Type B pancreatic cell (in vitro differentiated cells): ENCODE data around the gene SQSTM1. TPM values are rescaled to one million over a fixed set of nuclear protein-coding genes. Genes with fewer than 3 reads are reported as not detected.
A peak's percentile ranks its signal among the peaks of the same experiment; 100 is the strongest.

Source experiments
- DNase-seq: peaks from one replicate; pipeline ENCODE4 v3.0.0; 2021; ENCODE audit warnings: mixed read lengths; ENCODE audit not compliant: unreplicated experiment; ENCODE audit errors: extremely low spot score
- H3K27ac Mint-ChIP-seq: 2 replicates; pipeline ENCODE4 v1.8.0; 2021; ENCODE audit warnings: mild to moderate bottlenecking, mixed read lengths
- H3K27me3 Mint-ChIP-seq: 2 replicates; pipeline ENCODE4 v1.8.0; 2021; ENCODE audit warnings: mixed read lengths
- H3K36me3 Mint-ChIP-seq: 2 replicates; pipeline ENCODE4 v1.8.0; 2021; ENCODE audit warnings: mixed read lengths
- H3K4me1 Mint-ChIP-seq: one replicate; pipeline ENCODE4 v1.8.0; 2021; ENCODE audit warnings: mixed read lengths; ENCODE audit not compliant: unreplicated experiment
- H3K4me3 Mint-ChIP-seq: 2 replicates; pipeline ENCODE4 v1.8.0; 2021; ENCODE audit warnings: mild to moderate bottlenecking, mixed read lengths
- H3K9me3 Mint-ChIP-seq: 2 replicates; pipeline ENCODE4 v1.8.0; 2021; ENCODE audit warnings: mixed read lengths
- total RNA-seq: library from RNA; stranded (reverse); gene quantifications from 2 replicates; pipeline ENCODE4 v1.2.1, GENCODE V29; 2021; ENCODE audit warnings: low replicate concordance
- TF ChIP-seq, protein P1 (sequence below): fragments of 200-600 bp; sonication (generic); conservative IDR thresholded peaks from 2 replicates; pipeline ENCODE4 v1.5.0; 2021; ENCODE audit warnings: antibody characterized with exemption, mild to moderate bottlenecking

Gene SQSTM1
- total RNA-seq, 1 donor from 2014 or later = 133 TPM

DNA sequence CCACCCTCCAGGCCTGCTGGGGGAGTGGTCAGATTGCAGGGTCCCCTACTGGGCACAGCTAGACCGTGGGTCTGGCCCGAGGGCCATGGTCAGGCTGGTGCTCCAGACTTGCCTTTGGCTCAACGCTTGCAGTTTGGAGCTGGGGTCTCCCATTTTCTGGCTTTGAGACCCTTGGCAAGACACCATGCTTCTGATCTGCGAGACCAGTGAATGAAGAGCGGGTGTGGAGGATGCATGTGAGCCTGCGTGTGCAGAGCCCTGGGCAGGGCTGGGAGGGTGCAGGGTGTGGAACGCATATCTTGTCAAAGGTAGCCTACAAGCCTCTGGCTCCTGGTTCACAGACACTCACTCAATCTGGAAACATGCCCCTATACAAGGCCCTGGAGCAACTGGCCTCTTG, 44.0 kb downstream of the SQSTM1 start:
- Mint-ChIP-seq H3K4me3 (no peak overlapping the region), H3K27ac (no peak overlapping the region), H3K9me3 (no peaks in the 10 kb centered on the region), H3K27me3 (no peaks in the 10 kb centered on the region), H3K4me1 (peaks cover 9% of the 10 kb centered on the region), H3K36me3 (peaks cover 11% of the 10 kb centered on the region)
- DNase-seq = no peak
- TF ChIP-seq, protein P1, sequence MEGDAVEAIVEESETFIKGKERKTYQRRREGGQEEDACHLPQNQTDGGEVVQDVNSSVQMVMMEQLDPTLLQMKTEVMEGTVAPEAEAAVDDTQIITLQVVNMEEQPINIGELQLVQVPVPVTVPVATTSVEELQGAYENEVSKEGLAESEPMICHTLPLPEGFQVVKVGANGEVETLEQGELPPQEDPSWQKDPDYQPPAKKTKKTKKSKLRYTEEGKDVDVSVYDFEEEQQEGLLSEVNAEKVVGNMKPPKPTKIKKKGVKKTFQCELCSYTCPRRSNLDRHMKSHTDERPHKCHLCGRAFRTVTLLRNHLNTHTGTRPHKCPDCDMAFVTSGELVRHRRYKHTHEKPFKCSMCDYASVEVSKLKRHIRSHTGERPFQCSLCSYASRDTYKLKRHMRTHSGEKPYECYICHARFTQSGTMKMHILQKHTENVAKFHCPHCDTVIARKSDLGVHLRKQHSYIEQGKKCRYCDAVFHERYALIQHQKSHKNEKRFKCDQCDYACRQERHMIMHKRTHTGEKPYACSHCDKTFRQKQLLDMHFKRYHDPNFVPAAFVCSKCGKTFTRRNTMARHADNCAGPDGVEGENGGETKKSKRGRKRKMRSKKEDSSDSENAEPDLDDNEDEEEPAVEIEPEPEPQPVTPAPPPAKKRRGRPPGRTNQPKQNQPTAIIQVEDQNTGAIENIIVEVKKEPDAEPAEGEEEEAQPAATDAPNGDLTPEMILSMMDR = no peak

GRCh38 chr5:179865491-179866240, 45.0 kb downstream of the SQSTM1 start:
- Mint-ChIP-seq H3K27ac (no peak overlapping the region), H3K4me3 (no peak overlapping the region), H3K36me3 (peaks cover 12% of the 10 kb centered on the region), H3K9me3 (no peaks in the 10 kb centered on the region), H3K27me3 (no peaks in the 10 kb centered on the region), H3K4me1 (peaks cover 1% of the 10 kb centered on the region)
- TF ChIP-seq, protein P1 = no peak
- no peak for DNase-seq

- Mint-ChIP-seq H3K4me3 (no peak overlapping the region), H3K27ac (no peak overlapping the region), H3K9me3 (no peaks in the 10 kb centered on the region), H3K27me3 (no peaks in the 10 kb centered on the region), H3K36me3 (peaks cover 14% of the 10 kb centered on the region), H3K4me1 (peaks cover 4% of the 10 kb centered on the region)
- no peak for DNase-seq
- TF ChIP-seq, protein P1 = peak; percentile 18
These were observed 45.8 kb downstream of the SQSTM1 start for GRCh38 chr5:179866241-179867078.

GRCh38 chr5:179867079-179867465, 46.4 kb downstream of the SQSTM1 start:
- no peak for DNase-seq
- H3K4me1 Mint-ChIP-seq = peaks cover 4% of the 10 kb centered on the region
- H3K36me3 Mint-ChIP-seq = peaks cover 14% of the 10 kb centered on the region
- TF ChIP-seq, protein P1 = no peak
- H3K27ac Mint-ChIP-seq = no peak overlapping the region
- no peak overlapping the region for H3K4me3 Mint-ChIP-seq
- no peaks in the 10 kb centered on the region for H3K9me3 Mint-ChIP-seq
- H3K27me3 Mint-ChIP-seq = no peaks in the 10 kb centered on the region

DNA sequence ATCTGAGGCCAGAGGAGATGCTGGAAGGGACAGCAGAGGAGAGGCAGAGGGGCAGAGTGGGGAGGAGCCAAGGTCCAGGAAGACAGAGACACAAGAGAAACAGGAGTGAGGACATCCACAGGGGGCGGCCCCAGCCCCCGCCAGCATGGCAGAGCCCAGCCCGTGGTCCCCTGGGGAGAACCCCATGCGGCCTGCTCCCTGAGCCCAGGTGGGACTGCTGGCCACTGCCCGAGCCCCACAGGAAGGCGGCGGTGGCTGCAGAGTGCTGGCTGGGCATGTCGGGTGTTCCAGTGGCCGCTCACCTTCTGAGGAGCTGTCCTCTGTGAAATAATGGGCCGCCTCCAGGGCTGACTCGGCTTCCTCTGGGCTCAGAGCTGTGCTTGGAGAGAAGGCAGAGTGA, 46.8 kb downstream of the SQSTM1 start:
- Mint-ChIP-seq H3K4me3 (no peak overlapping the region), H3K27ac (no peak overlapping the region), H3K4me1 (peaks cover 4% of the 10 kb centered on the region), H3K9me3 (no peaks in the 10 kb centered on the region), H3K27me3 (no peaks in the 10 kb centered on the region), H3K36me3 (peaks cover 12% of the 10 kb centered on the region)
- TF ChIP-seq, protein P1 = no peak
- no peak for DNase-seq
